WTC11 (cell line): ENCODE measurements around the gene SERF2. TPM values are rescaled to one million over a fixed set of nuclear protein-coding genes. Genes with fewer than 3 reads are reported as not detected.
"Not testable (repeated sequence)": the region's sequence is repeated elsewhere in the genome, so short reads cannot be mapped to it uniquely, and the experiment has no call there.

Source experiments
- ATAC-seq: fragments of 200-7000 bp; cut with Tn5 transposase; 2 replicates; pipeline ENCODE4 v1.10.0; 2021; ENCODE audit warnings: mild to moderate bottlenecking, moderate library complexity
- CTCF ChIA-PET: fragments of 300-600 bp; sonication (Branson Sonifier 250); formaldehyde crosslinking; loops from one replicate; lab custom pipeline; 2021; ENCODE audit warnings: antibody characterized with exemption; lab: Charles Lee
- POLR2A ChIA-PET: fragments of 350-600 bp; sonication (Branson Sonifier 250); formaldehyde crosslinking; loops from one replicate; lab custom pipeline; 2021; ENCODE audit warnings: antibody characterized with exemption; lab: Charles Lee
- DNase-seq: peaks from one replicate; pipeline ENCODE4 v3.0.0; 2021; ENCODE audit warnings: low spot score
- H3K27ac Mint-ChIP-seq: 2 replicates; pipeline ENCODE4 v1.8.0; 2021; ENCODE audit warnings: mixed read lengths
- H3K27me3 Mint-ChIP-seq: 2 replicates; pipeline ENCODE4 v1.8.0; 2021; ENCODE audit warnings: low read depth, mild to moderate bottlenecking, moderate library complexity, mixed read lengths
- H3K36me3 Mint-ChIP-seq: 2 replicates; pipeline ENCODE4 v1.8.0; 2021; ENCODE audit warnings: mixed read lengths
- H3K4me1 Mint-ChIP-seq: 2 replicates; pipeline ENCODE4 v1.8.0; 2022; ENCODE audit warnings: mixed read lengths
- H3K4me3 Mint-ChIP-seq: 2 replicates; pipeline ENCODE4 v1.8.0; 2021; ENCODE audit warnings: mild to moderate bottlenecking, moderate library complexity, mixed read lengths
- H3K9me3 Mint-ChIP-seq: 2 replicates; pipeline ENCODE4 v1.8.0; 2021; ENCODE audit warnings: mixed read lengths
- FOXP1 ChIP-seq: sonication (generic); formaldehyde crosslinking; IDR thresholded peaks from 2 replicates; pipeline ENCODE4 v1.8.0; 2022; ENCODE audit warnings: missing genetic modification reagents, mild to moderate bottlenecking, moderate library complexity, borderline replicate concordance
- JUN ChIP-seq: sonication (generic); formaldehyde crosslinking; IDR thresholded peaks from 2 replicates; pipeline ENCODE4 v1.8.0; 2023; ENCODE audit warnings: mild to moderate bottlenecking, missing genetic modification reagents
- RORB ChIP-seq: fragments of 250-450 bp; sonication (Bioruptor Pico); IDR thresholded peaks from 2 replicates; pipeline ENCODE4 v1.9.0; 2021; ENCODE audit warnings: mild to moderate bottlenecking
- SP1 ChIP-seq: sonication (generic); formaldehyde crosslinking; conservative IDR thresholded peaks from 2 replicates; pipeline ENCODE4 v1.8.1; 2022; ENCODE audit warnings: missing genetic modification reagents
- USF1 ChIP-seq: sonication (generic); formaldehyde crosslinking; IDR thresholded peaks from 2 replicates; pipeline ENCODE4 v1.8.0; 2022; ENCODE audit warnings: mild to moderate bottlenecking, missing genetic modification reagents
- total RNA-seq: library from RNA; stranded (reverse); gene quantifications from 3 replicates; pipeline ENCODE4 v1.2.3, GENCODE V29; 2021
- TF ChIP-seq, protein P1 (sequence below): sonication (generic); formaldehyde crosslinking; IDR thresholded peaks from 2 replicates; pipeline ENCODE4 v1.8.0; 2022; ENCODE audit warnings: mild to moderate bottlenecking, missing genetic modification reagents
- TF ChIP-seq, protein P2 (sequence below): sonication (generic); formaldehyde crosslinking; IDR thresholded peaks from 2 replicates; pipeline ENCODE4 v1.8.0; 2023; ENCODE audit warnings: missing genetic modification reagents, mild to moderate bottlenecking, borderline replicate concordance
- TF ChIP-seq, protein P3 (sequence below): fragments of 250-450 bp; sonication (Bioruptor Pico); IDR thresholded peaks from 2 replicates; pipeline ENCODE4 v1.9.0; 2021; ENCODE audit warnings: mild to moderate bottlenecking, borderline replicate concordance
- TF ChIP-seq, protein P4 (sequence below): fragments of 250-450 bp; sonication (Bioruptor Pico); IDR thresholded peaks from 2 replicates; pipeline ENCODE4 v2.1.2; 2022; ENCODE audit warnings: mild to moderate bottlenecking, moderate library complexity

SERF2 gene
- total RNA-seq, 1 experiment from 2014 or later: 694 TPM

DNA sequence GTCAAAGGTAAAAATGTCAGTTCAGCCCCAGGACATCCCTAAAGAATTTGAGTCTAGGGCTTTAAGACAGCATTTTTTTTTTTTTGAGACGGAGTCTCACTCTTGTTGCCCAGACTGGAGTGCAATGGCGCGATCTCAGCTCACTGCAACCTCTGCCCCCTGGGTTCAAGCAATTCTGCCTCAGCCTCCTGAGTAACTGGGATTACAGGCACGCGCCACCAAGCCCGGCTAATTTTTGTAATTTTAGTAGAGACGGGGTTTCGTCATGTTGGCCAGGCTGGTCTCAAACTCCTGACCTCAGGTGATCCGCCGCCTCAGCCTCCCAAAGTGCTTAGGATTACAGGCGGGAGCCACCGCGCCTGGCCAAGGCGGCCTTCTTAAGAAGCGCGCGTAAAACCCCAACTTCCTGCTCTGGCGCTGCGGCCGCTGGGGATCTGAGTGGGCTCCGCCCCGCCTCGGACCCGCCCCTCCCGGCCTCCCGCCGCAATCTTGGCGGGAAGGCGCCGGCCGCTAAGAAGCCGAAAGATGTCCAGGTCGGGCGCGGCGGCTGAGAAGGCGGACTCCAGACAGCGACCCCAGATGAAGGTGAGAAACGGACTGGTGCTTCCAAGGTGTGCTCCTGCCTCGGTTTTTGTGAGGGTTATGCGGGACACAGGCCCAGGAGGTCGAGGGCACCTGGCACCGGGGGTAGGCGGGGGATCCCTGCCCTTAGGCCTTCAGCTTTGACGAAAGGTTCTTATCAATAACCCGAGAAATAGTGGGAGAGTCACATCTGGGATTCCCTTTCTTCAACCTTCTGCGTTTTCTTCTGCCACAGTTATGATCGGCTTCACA is 34.6 kb downstream of the SERF2 start, which contains the start of gene WDR76 (continued):
- TF ChIP-seq FOXP1 (CRISPR knock-in tag) (peak; percentile 81; the same call in 1 of the 2 replicates), RORB (CRISPR knock-in tag) (no peak), JUN (CRISPR knock-in tag) (0 out of 2 replicates have a peak, but pooled peaks have one; percentile 51), SP1 (CRISPR knock-in tag) (peak; percentile 78)
- TF ChIP-seq, protein P1, sequence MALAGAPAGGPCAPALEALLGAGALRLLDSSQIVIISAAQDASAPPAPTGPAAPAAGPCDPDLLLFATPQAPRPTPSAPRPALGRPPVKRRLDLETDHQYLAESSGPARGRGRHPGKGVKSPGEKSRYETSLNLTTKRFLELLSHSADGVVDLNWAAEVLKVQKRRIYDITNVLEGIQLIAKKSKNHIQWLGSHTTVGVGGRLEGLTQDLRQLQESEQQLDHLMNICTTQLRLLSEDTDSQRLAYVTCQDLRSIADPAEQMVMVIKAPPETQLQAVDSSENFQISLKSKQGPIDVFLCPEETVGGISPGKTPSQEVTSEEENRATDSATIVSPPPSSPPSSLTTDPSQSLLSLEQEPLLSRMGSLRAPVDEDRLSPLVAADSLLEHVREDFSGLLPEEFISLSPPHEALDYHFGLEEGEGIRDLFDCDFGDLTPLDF (CRISPR knock-in tag): peak; percentile 85; the same call in 1 of the 2 replicates
- TF ChIP-seq, protein P2, sequence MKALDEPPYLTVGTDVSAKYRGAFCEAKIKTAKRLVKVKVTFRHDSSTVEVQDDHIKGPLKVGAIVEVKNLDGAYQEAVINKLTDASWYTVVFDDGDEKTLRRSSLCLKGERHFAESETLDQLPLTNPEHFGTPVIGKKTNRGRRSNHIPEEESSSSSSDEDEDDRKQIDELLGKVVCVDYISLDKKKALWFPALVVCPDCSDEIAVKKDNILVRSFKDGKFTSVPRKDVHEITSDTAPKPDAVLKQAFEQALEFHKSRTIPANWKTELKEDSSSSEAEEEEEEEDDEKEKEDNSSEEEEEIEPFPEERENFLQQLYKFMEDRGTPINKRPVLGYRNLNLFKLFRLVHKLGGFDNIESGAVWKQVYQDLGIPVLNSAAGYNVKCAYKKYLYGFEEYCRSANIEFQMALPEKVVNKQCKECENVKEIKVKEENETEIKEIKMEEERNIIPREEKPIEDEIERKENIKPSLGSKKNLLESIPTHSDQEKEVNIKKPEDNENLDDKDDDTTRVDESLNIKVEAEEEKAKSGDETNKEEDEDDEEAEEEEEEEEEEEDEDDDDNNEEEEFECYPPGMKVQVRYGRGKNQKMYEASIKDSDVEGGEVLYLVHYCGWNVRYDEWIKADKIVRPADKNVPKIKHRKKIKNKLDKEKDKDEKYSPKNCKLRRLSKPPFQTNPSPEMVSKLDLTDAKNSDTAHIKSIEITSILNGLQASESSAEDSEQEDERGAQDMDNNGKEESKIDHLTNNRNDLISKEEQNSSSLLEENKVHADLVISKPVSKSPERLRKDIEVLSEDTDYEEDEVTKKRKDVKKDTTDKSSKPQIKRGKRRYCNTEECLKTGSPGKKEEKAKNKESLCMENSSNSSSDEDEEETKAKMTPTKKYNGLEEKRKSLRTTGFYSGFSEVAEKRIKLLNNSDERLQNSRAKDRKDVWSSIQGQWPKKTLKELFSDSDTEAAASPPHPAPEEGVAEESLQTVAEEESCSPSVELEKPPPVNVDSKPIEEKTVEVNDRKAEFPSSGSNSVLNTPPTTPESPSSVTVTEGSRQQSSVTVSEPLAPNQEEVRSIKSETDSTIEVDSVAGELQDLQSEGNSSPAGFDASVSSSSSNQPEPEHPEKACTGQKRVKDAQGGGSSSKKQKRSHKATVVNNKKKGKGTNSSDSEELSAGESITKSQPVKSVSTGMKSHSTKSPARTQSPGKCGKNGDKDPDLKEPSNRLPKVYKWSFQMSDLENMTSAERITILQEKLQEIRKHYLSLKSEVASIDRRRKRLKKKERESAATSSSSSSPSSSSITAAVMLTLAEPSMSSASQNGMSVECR (CRISPR knock-in tag): no peak
- TF ChIP-seq, protein P3, sequence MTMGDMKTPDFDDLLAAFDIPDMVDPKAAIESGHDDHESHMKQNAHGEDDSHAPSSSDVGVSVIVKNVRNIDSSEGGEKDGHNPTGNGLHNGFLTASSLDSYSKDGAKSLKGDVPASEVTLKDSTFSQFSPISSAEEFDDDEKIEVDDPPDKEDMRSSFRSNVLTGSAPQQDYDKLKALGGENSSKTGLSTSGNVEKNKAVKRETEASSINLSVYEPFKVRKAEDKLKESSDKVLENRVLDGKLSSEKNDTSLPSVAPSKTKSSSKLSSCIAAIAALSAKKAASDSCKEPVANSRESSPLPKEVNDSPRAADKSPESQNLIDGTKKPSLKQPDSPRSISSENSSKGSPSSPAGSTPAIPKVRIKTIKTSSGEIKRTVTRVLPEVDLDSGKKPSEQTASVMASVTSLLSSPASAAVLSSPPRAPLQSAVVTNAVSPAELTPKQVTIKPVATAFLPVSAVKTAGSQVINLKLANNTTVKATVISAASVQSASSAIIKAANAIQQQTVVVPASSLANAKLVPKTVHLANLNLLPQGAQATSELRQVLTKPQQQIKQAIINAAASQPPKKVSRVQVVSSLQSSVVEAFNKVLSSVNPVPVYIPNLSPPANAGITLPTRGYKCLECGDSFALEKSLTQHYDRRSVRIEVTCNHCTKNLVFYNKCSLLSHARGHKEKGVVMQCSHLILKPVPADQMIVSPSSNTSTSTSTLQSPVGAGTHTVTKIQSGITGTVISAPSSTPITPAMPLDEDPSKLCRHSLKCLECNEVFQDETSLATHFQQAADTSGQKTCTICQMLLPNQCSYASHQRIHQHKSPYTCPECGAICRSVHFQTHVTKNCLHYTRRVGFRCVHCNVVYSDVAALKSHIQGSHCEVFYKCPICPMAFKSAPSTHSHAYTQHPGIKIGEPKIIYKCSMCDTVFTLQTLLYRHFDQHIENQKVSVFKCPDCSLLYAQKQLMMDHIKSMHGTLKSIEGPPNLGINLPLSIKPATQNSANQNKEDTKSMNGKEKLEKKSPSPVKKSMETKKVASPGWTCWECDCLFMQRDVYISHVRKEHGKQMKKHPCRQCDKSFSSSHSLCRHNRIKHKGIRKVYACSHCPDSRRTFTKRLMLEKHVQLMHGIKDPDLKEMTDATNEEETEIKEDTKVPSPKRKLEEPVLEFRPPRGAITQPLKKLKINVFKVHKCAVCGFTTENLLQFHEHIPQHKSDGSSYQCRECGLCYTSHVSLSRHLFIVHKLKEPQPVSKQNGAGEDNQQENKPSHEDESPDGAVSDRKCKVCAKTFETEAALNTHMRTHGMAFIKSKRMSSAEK (CRISPR knock-in tag): no peak
- TF ChIP-seq, protein P4, sequence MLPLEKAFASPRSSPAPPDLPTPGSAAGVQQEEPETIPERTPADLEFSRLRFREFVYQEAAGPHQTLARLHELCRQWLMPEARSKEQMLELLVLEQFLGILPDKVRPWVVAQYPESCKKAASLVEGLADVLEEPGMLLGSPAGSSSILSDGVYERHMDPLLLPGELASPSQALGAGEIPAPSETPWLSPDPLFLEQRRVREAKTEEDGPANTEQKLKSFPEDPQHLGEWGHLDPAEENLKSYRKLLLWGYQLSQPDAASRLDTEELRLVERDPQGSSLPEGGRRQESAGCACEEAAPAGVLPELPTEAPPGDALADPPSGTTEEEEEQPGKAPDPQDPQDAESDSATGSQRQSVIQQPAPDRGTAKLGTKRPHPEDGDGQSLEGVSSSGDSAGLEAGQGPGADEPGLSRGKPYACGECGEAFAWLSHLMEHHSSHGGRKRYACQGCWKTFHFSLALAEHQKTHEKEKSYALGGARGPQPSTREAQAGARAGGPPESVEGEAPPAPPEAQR (CRISPR knock-in tag): no peak

DNA sequence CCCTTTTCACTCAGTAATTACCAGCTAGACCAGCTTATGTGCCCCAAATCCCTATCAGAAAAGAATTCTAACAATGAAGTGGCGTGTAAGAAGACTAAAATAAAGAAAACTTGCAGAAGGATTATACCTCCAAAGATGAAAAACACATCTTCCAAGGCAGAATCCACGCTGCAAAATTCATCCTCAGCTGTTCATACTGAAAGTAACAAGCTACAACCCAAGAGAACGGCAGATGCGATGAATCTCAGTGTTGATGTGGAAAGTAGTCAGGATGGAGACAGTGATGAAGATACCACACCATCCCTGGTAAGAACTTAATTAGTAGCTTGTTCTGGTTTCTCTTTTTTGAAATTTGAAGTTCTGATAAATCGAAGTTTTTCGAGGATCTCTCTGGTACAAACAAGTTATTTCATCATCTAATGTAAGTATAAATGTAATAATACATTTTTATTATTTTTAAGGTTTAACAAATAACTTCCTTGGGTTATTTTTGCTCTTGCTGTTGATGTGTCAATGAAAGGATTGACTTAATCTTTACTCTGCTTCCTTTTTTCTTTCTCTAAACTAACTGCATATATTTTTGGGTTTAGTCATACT is 36.0 kb downstream of the SERF2 start:
- ATAC-seq: no peak

DNA sequence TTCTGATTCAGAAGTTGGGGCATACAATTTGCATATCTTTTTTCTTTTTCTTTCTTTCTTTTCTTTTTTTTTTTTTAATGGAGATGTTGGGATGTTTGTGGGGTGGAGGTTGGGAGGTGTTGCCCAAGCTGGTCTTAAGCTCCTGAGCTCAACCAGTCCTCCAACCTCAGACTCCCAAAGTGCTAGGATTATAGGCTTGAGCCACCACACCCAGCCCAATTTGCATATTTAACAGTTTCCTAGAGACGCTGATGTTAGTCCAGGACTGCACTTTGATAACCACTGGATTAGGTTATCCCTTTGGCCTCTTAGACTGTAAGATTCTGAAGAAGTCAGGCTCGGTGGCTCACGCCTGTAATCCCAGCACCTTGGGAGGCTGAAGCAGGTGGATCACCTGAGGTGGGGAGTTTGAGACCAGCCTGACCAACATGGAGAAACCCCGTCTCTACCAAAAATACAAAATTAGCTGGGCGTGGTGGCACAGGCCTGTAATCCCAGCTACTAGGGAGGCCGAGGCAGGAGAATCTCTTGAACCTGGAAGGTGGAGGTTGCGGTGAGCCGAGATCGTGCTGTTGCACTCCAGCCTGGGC is 37.9 kb downstream of the SERF2 start:
- not testable (repeated sequence) for H3K4me1 Mint-ChIP-seq, ATAC-seq, H3K27ac Mint-ChIP-seq, H3K9me3 Mint-ChIP-seq, H3K4me3 Mint-ChIP-seq, DNase-seq
- CTCF ChIA-PET: interaction anchor here (1.6 kb wide), 1 partner anchor 53 kb away, joined by 4 read pairs; the partner anchor contains the start of gene ELL3
- POLR2A ChIA-PET: interaction anchor here (0.5 kb wide), 1 partner anchor 14 kb away, joined by 7 read pairs; no protein-coding TSS in a partner anchor
- Mint-ChIP-seq H3K36me3 (peaks cover 18% of the 10 kb centered on the region), H3K27me3 (peaks cover 16% of the 10 kb centered on the region)

More for the DNA sequence above, 36.0 kb downstream of the SERF2 start:
- peaks cover 12% of the 10 kb centered on the region for H3K4me1 Mint-ChIP-seq
- CTCF ChIA-PET: interaction anchor here (1.3 to 2.7 kb wide), 3 partner anchors 44 to 53 kb away, joined by 3 to 9 read pairs (median 7); partner anchors contain the start of gene ELL3
- peak overlapping the region; percentile 75 for H3K4me3 Mint-ChIP-seq
- H3K27me3 Mint-ChIP-seq: peaks cover 24% of the 10 kb centered on the region
- no peak for DNase-seq
- H3K27ac Mint-ChIP-seq: no peak overlapping the region
- peaks cover 6% of the 10 kb centered on the region for H3K9me3 Mint-ChIP-seq
- POLR2A ChIA-PET: no interaction called here
- no peak for TF ChIP-seq USF1 (CRISPR knock-in tag)
- TF ChIP-seq, all 79 proteins: peak for 0
- peaks cover 16% of the 10 kb centered on the region for H3K36me3 Mint-ChIP-seq

GRCh38 chr15:43830691-43831275 is 38.7 kb downstream of the SERF2 start:
- H3K36me3 Mint-ChIP-seq: peaks cover 21% of the 10 kb centered on the region
- H3K27ac Mint-ChIP-seq, H3K4me3 Mint-ChIP-seq, DNase-seq, POLR2A ChIA-PET, ATAC-seq, H3K27me3 Mint-ChIP-seq, H3K9me3 Mint-ChIP-seq, H3K4me1 Mint-ChIP-seq: not testable (repeated sequence)
- CTCF ChIA-PET: interaction anchor here (1.6 kb wide), 1 partner anchor 54 kb away, joined by 4 read pairs; the partner anchor contains the start of gene ELL3
